GM12865 (cell line): Measurements from ENCODE around the gene OTOS.

Experiments
- DNase-seq: peaks from one replicate; pipeline ENCODE4 v3.0.0; 2010; ENCODE audit warnings: low read depth
- H3K4me3 ChIP-seq: 2 replicates; pipeline ENCODE4 v1.5.1; 2011; ENCODE audit warnings: mild to moderate bottlenecking, low read depth, low read length, control low read depth
- TF ChIP-seq, protein P1 (sequence below): IDR thresholded peaks from 2 replicates; pipeline ENCODE4 v1.5.1; 2011; ENCODE audit warnings: low read length, control low read depth, low read depth, inconsistent platforms; ENCODE audit not compliant: insufficient read depth; ENCODE audit errors: missing control alignments

OTOS gene

DNA sequence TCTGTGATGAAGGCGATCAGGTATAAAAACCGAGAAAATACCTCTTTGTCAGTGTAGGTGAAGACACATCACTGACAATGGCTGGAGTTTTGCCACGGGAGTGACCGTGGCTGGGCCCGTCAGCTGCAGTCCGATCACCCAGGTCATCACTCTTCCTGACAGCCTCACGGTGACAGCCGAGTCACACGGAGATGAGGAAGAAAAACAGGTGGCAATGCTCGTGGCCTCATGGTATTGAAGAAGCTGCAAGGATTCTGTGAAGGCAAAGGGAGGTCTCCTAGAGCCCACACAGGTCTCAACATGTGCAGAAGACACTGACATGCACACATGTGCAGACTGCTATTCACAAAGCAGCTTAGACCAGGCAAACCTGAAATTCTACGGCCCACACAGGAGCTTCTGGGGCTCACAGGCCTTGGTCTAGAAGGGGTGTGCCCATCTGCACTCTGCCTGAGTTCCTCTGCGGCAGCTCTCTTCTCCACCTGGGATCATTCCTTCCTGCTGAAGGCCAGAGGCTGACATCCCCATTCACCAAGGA is 11.8 kb downstream of the OTOS start:
- TF ChIP-seq, protein P1, sequence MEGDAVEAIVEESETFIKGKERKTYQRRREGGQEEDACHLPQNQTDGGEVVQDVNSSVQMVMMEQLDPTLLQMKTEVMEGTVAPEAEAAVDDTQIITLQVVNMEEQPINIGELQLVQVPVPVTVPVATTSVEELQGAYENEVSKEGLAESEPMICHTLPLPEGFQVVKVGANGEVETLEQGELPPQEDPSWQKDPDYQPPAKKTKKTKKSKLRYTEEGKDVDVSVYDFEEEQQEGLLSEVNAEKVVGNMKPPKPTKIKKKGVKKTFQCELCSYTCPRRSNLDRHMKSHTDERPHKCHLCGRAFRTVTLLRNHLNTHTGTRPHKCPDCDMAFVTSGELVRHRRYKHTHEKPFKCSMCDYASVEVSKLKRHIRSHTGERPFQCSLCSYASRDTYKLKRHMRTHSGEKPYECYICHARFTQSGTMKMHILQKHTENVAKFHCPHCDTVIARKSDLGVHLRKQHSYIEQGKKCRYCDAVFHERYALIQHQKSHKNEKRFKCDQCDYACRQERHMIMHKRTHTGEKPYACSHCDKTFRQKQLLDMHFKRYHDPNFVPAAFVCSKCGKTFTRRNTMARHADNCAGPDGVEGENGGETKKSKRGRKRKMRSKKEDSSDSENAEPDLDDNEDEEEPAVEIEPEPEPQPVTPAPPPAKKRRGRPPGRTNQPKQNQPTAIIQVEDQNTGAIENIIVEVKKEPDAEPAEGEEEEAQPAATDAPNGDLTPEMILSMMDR = no peak

GRCh38 chr2:240127911-240128607 is 12.4 kb downstream of the OTOS start:
- no peak for DNase-seq
- no peak overlapping the region for H3K4me3 ChIP-seq
- TF ChIP-seq, protein P1 = no peak

More for the DNA sequence above, 11.8 kb downstream of the OTOS start:
- no peak for DNase-seq
- no peak overlapping the region for H3K4me3 ChIP-seq

- TF ChIP-seq, protein P1 = no peak
Measured at GRCh38 chr2:240127191-240127750, 13.2 kb downstream of the OTOS start.

GRCh38 chr2:240126731-240127130 is 13.7 kb downstream of the OTOS start:
- TF ChIP-seq, protein P1 = no peak
- no peak overlapping the region for H3K4me3 ChIP-seq
- DNase-seq = no peak

More at GRCh38 chr2:240127191-240127750, 13.2 kb downstream of the OTOS start:
- no peak overlapping the region for H3K4me3 ChIP-seq
- DNase-seq = no peak

DNA sequence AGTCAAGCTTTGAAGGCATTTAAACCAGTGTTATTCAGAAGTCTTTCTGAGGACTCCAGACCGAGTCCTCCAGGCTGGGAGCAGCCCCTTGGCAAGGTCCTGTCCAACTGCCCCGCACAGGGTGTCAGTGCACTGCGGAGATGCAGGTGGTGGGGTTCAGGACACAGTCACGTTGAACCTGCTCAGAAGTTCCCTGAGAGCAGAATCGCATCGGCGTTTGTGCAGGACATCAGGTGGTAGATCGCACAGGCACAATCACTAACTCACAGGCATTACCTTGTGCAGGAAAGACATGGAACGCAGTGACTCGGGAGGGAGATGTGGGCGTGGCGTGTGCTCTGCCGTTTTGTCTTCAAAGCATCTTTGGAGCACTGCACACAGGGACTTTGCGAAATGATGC is 14.7 kb downstream of the OTOS start:
- no peak for DNase-seq
- TF ChIP-seq, protein P1 = no peak
- H3K4me3 ChIP-seq = no peak overlapping the region

DNA sequence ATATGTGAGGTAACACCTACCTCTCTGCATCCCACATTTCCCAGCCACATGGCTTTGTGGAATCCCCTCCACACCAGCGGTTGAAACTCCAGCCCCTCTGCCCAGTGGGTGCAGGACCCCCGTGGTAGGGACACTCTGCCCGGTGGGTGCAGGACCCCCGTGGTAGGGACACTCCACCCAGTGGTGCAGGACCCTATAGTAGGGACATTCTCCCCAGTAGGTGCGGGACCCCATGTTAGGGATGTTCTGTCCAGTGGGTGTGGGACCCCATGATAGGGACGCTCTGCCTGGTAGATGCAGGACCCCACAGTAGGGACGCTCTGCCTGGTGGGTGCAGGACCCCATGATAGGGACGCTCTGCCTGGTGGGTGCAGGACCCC is 15.8 kb downstream of the OTOS start:
- H3K4me3 ChIP-seq = no peak overlapping the region
- TF ChIP-seq, protein P1 = no peak
- no peak for DNase-seq
